Kidney (tissue), 14 donors: ENCODE results near the gene SLC13A2. TPM values are rescaled to one million over a fixed set of nuclear protein-coding genes. Genes with fewer than 3 reads are reported as not detected.
"Not testable (repeated sequence)": the region's sequence is repeated elsewhere in the genome, so short reads cannot be mapped to it uniquely, and the experiment has no call there.

ENCODE experiments used
- DNase-seq, 5 donors: peaks; one replicate each; pipeline ENCODE4 v3.0.0-alpha.2; 2013 to 2020
- FAIRE-seq: peaks from 2 replicates; lab custom pipeline; 2012; peaks lifted over from hg19 to GRCh38; lab: Jason Lieb, UNC
- H3K27ac ChIP-seq, 2 donors: one replicate each; pipeline ENCODE4 v1.7.0; 2013; ENCODE audit warnings: low read depth in 2 of 2, low read length in 2 of 2, inconsistent platforms in 1 of 2
- H3K27me3 ChIP-seq: one replicate; pipeline ENCODE4 v1.7.1; 2013; ENCODE audit warnings: low read length, inconsistent platforms; ENCODE audit not compliant: control insufficient read depth, insufficient read depth
- H3K36me3 ChIP-seq, 3 donors: one replicate each; pipeline versions ENCODE4 v1.7.0 to v1.7.1; 2013; ENCODE audit warnings: low read length in 3 of 3, control low read depth in 1 of 3, inconsistent platforms in 1 of 3; ENCODE audit not compliant: insufficient read depth in 3 of 3, control insufficient read depth in 2 of 3
- H3K4me1 ChIP-seq, 3 donors: one replicate each; pipeline versions ENCODE4 v1.7.0 to v1.7.1; 2013; ENCODE audit warnings: low read length in 3 of 3, inconsistent platforms in 1 of 3, low read depth in 1 of 3; ENCODE audit not compliant: control insufficient read depth in 2 of 3, insufficient read depth in 2 of 3
- H3K4me3 ChIP-seq, 3 donors: one replicate each; pipeline versions ENCODE4 v1.7.0 to v1.8.1; 2013; ENCODE audit warnings: low read length in 3 of 3, control low read depth in 1 of 3, inconsistent platforms in 1 of 3
- H3K9ac ChIP-seq, 3 donors: one replicate each; pipeline versions ENCODE4 v1.7.0 to v1.7.1; 2013; ENCODE audit warnings: low read length in 3 of 3, control low read depth in 1 of 3, inconsistent platforms in 1 of 3
- H3K9me3 ChIP-seq, 3 donors: one replicate each; pipeline versions ENCODE4 v1.7.0 to v1.7.1; 2013; ENCODE audit warnings: low read length in 3 of 3, control low read depth in 1 of 3, inconsistent platforms in 1 of 3; ENCODE audit not compliant: control insufficient read depth in 2 of 3, insufficient read depth in 1 of 3
- intact Hi-C: fragments of 100-400 bp; cut with DNase I; formaldehyde crosslinking; loops from one replicate; pipeline ENCODE4 v1.11.1; 2022
- polyA plus RNA-seq: library from polyadenylated mRNA; stranded (reverse); fragments of 350-450 nt; fragmentation: Illumina TruSeq; extraction: RNeasy Lipid Tissue Mini Kit (QIAGEN cat#74804); gene quantifications from one replicate; pipeline ENCODE4 v1.2.3, GENCODE V29; 2014; ENCODE audit warnings: low read depth, low replicate concordance; ENCODE audit not compliant: insufficient read depth
- total RNA-seq: library from RNA; stranded (reverse); fragmentation: NEBNext Ultra II Directional; extraction: Animal tissue kit (Norgen Biotek cat#: 25700); gene quantifications from one replicate; pipeline ENCODE4 v1.2.1, GENCODE V29; 2021
- TF ChIP-seq, protein P1 (sequence below): IDR thresholded peaks from 3 replicates; pipeline ENCODE4 v1.5.1; 2012; ENCODE audit warnings: mild to moderate bottlenecking, moderate library complexity, borderline replicate concordance; ENCODE audit not compliant: insufficient read depth; ENCODE audit errors: extremely low read depth
- donor health status: control.
- donor health status: control.
- donor health status: control.
- donor health status: control.
- donor health status: control.
- donor health status: DM: yes; HTN: yes; CAD: no.
- donor health status: Normal renal cell carcinoma (clear cell type).

The SLC13A2 gene
- total and polyA plus RNA-seq, 2 donors from 2014 or later = 1.1 to 69.0 TPM

DNA sequence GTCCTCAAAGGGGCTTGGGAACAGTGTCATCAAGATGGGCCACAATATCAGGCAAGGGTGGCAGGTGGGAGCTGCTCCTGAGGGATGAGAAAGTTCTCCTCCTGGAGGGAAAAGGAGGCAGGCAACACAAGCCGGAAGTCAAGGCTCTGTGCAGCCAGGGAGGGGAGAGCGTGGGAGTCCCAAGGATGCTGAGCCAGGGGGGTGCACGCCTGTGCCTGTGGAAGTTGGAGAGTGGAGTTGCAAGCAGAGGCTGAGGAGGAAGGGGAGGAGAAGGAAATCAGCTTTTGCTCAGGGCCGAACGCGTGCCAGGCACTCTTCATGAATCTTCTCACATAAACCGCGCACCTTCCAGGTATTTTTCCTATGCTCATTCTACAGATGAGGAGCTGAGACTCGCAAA is 7.4 kb upstream of the SLC13A2 start:
- Histone ChIP-seq H3K36me3 (no peaks in the 10 kb centered on the region), H3K9ac (no peak overlapping the region), H3K4me1 (no peaks in the 10 kb centered on the region), H3K4me3 (no peak overlapping the region), H3K27me3 (no peaks in the 10 kb centered on the region), H3K27ac (no peak overlapping the region), H3K9me3 (no peaks in the 10 kb centered on the region)
- intact Hi-C loops = no loop called here
- no peak for DNase-seq
- no peak for FAIRE-seq
- TF ChIP-seq, protein P1, sequence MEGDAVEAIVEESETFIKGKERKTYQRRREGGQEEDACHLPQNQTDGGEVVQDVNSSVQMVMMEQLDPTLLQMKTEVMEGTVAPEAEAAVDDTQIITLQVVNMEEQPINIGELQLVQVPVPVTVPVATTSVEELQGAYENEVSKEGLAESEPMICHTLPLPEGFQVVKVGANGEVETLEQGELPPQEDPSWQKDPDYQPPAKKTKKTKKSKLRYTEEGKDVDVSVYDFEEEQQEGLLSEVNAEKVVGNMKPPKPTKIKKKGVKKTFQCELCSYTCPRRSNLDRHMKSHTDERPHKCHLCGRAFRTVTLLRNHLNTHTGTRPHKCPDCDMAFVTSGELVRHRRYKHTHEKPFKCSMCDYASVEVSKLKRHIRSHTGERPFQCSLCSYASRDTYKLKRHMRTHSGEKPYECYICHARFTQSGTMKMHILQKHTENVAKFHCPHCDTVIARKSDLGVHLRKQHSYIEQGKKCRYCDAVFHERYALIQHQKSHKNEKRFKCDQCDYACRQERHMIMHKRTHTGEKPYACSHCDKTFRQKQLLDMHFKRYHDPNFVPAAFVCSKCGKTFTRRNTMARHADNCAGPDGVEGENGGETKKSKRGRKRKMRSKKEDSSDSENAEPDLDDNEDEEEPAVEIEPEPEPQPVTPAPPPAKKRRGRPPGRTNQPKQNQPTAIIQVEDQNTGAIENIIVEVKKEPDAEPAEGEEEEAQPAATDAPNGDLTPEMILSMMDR = no peak

DNA sequence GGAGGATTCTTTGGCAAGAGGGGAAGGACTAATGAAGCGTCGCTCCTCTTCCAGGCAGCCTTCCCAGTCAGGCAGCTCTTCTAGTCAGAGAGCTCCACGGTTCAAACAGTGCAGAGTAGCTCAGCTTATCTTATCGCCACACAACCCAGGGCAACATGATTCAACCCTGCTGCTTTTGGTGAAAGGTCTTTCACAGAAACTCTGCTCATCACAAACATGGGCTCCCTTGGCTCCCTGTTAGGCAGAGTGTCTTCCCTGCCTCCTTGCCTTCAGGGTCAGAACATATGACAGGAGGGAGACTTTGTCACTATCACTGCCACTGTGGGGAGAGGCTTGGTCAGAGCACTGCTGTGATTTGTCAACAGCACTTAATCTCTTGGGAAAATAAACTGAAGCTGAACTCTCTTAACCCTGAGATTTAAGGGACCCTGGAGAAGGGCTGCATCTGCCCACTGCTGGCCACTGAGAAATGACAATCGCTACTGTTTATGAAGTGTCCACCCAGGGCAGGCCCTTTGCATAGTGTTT is 6.9 kb upstream of the SLC13A2 start:
- DNase-seq = no peak
- TF ChIP-seq, protein P1 = no peak
- intact Hi-C loops = no loop called here
- Histone ChIP-seq H3K4me3 (no peak overlapping the region), H3K9me3 (no peaks in the 10 kb centered on the region), H3K4me1 (no peaks in the 10 kb centered on the region), H3K27me3 (no peaks in the 10 kb centered on the region), H3K9ac (no peak overlapping the region), H3K27ac (no peak overlapping the region), H3K36me3 (no peaks in the 10 kb centered on the region)
- FAIRE-seq = no peak

DNA sequence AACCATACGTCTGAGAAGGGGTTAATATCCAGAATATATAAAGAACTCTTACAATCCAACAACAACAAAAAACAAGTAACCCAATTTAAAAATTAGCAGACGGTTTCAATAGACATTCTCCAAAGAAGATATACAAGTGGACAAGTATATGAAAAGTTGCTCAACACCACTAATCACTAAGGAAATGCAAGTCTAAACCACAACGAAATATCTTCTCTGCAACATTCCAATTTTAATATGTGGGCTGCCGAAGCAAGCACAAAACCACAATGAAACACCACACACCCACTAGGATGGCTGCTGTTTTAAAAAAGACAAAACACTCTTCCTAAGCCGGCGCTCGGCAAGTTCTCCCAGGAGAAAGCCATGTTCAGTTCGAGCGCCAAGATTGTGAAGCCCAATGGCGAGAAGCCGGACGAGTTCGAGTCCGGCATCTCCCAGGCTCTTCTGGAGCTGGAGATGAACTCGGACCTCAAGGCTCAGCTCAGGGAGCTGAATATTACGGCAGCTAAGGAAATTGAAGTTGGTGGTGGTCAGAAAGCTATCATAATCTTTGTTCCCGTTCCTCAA is 5.9 kb upstream of the SLC13A2 start:
- H3K9ac ChIP-seq = no peak overlapping the region
- H3K27ac ChIP-seq = no peak overlapping the region
- no peak overlapping the region for H3K4me3 ChIP-seq
- FAIRE-seq (no peak), DNase-seq (no peak)
- intact Hi-C loops = no loop called here
- H3K4me1 ChIP-seq = no peaks in the 10 kb centered on the region
- H3K9me3 ChIP-seq = no peaks in the 10 kb centered on the region
- TF ChIP-seq, protein P1 = no peak
- H3K27me3 ChIP-seq = no peaks in the 10 kb centered on the region
- no peaks in the 10 kb centered on the region for H3K36me3 ChIP-seq

DNA sequence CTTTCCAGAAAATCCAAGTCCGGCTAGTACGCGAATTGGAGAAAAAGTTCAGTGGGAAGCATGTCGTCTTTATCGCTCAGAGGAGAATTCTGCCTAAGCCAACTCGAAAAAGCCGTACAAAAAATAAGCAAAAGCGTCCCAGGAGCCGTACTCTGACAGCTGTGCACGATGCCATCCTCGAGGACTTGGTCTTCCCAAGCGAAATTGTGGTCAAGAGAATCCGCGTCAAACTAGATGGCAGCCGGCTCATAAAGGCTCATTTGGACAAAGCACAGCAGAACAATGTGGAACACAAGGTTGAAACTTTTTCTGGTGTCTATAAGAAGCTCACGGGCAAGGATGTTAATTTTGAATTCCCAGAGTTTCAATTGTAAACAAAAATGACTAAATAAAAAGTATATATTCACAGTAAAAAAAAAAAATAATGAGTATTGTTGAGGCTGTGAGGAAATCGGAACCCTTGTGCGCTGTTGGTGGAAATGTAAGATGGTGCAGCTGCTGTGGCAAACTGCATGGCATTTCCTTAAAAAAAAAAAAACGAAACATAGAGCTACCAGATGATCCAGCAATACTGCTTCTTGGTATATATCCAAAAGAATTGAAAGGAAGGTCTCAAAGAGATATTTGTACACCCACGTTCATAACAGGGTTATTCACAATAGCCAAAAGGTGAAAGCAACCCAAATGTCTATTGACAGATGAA is 5.3 kb upstream of the SLC13A2 start:
- DNase-seq, intact Hi-C loops, H3K4me3 ChIP-seq, H3K36me3 ChIP-seq, H3K9me3 ChIP-seq, H3K27ac ChIP-seq, H3K27me3 ChIP-seq, H3K4me1 ChIP-seq, H3K9ac ChIP-seq, FAIRE-seq: not testable (repeated sequence)
